GM18907 (cell line): Measurements from ENCODE around the gene ZNF445.
A peak's percentile ranks its signal among the peaks of the same experiment; 100 is the strongest.
"Not testable (repeated sequence)": the region's sequence is repeated elsewhere in the genome, so short reads cannot be mapped to it uniquely, and the experiment has no call there.

ENCODE experiments used
- ATAC-seq: cut with Tn5 transposase; IDR thresholded peaks from one replicate; pipeline ENCODE4 v1.9.1; 2021; ENCODE audit warnings: mild to moderate bottlenecking, moderate library complexity; ENCODE audit not compliant: unreplicated experiment

The ZNF445 gene

DNA sequence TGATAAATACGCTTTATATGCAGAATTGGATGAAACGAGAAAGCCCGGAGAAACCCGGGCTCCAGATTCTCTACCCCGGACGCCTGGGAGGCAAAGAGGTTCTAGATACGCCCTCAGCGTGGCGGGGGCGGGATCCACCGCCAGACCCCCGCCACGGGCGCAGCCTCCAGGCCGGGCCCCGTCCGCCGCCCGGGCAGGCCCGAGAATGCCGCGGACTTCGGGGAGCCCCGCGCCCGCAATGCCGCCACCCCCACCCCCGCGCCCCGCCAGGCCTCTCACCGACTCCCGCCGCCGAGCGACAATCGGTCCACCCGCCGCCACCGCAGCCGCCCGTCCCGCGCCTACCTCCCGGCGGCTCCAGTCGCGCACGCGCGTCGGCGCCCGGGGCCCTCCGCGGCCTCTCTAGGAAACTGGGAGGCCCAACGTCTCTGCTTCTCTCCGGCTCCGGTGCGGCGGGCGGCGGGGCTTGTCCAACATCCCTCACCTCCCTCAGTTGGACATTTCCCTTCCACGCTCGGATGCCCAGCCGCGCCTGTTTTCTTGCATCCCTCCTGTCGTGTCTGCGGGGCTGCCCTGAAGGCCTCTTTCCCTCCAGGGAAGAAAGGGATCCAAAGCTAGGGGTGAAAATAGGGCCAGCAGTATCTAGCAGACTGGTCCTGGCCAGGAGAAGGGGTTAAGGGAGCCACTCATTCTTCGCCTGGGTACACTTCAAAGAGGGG is at the start of gene ZNF445:
Gene ZNF445 (minus strand): TSS at position 359 of the 719 bp plus-strand sequence. CDS start 22,121 bp downstream, outside the sequence.
- peak; percentile 87 for ATAC-seq

DNA sequence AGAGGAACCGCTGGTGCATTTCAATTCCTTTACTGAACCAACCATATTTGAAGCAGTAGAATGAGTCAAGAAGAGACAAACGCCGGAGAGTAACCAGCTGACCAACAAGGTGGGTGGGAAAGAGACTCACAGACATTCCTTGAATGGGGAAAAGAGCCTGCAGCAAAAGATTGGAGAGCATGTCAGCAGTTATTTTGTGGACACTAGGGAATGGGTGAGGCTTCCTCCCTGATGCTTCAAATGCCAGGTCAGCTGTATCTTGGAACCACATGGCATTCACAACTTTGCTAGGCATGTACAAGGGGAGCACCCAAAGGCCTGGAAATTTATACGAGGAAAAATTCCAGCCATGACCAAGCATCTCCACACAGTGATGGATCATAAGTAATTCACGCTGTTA is 47.6 kb upstream of the ZNF445 start:
- no peak for ATAC-seq

DNA sequence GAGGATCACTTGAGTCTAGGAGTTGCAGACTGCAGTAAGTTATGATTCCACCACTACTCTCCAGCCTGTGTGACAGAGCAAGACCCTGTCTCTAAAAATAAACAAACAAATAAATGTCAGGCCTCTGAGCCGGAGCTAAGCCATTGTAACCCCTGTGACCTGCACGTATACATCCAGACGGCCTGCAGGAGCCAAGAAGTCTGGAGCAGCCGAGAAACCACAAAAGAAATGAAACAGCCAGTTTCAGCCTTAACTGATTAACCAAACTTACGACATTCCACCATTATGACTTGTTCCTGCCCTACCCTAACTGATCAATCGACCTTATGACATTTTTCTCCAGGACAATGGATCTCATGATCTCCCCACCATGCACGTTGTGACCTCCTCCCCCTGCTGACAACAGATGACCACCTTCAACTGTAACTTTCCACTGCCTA is 45.0 kb upstream of the ZNF445 start:
- no peak for ATAC-seq

DNA sequence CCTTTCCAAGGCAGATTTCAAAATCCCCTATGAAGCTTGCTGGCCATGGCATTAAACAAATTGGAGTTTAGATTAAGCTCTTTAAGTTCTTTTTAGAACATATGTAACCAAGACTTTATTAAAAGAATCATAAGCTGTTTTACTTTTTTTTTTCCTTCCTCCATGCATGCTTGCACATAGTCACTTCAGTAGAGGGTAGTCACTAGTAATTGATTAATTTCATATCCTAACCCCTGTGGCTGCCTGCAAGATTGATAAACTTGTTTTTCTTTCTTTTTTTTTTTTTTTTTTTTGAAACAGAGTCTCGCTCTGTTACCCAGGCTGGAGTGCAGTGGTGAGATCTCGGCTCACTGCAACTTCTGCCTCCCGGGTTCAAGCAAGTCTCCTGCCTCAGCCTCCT is 44.3 kb upstream of the ZNF445 start:
- ATAC-seq = no peak

DNA sequence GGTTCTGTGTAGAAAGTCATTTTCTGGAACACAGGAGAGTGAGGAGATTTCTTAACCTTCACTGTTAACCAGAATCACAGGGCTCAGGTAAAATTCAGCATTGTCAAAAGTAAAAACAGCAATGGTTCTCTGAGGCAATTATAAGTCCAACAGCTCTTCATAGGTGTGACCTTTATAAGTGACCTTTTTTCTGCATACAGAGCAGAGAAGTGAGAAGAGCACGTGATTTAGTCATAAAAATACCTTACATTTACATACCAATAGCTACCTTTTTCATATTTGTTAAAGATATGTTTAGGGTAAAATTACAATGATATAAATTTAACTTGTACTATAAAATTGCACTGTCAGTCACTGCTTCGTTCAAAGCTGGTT is 41.3 kb upstream of the ZNF445 start:
- ATAC-seq = no peak

DNA sequence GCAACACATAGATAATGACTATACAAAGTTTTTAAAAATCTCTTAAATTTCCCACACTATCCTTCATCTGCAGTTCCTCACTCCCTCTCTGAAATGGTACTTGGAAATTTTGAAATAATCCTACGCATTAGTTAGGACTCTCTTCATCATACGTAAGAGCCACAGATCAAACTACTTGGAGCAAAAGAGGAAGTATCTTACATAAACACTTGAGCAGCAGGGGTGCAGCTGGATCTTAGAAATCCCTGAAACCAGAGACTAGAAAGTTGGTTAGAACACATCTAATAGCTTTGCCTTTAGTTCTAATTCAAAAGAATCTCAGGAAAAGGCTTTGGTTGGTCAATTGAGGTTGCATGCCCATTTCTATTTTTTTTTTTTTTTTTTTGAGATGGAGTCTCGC is 38.8 kb upstream of the ZNF445 start:
- no peak for ATAC-seq

DNA sequence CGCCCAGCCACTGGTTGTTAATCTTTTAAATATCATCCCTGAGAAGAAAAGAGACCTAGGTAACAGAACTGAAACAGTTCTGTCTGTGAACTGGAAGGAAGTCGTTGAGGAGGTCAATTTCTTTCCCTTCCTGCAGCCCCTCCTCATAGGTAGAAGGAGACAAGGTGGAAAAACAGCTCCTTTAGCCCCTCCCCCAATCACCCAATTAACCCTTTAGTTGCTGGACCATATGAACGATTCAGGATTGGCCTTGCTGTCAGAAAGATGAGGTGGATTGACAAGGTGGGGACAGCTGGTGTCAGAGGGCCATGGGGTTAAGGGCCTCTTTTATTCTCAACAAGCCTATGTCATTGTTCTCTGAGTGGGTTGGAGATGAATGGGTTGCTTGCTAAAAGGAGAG is 36.0 kb upstream of the ZNF445 start:
- no peak for ATAC-seq

DNA sequence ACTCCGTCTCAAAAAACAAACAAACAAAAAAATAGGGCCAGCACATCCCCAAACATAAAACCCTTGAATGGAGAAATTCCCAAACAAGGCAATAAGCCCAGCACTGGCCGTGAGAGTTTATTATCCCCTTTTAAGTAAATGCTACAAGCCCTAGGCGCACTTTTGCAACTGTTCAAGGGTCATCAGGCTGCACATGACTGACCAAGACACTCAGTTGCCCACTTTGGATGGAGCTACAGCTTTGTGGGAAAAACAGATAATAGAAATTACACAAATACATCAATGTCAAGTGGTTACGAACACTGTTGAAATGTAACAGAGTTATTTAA is 33.7 kb upstream of the ZNF445 start:
- no peak for ATAC-seq

DNA sequence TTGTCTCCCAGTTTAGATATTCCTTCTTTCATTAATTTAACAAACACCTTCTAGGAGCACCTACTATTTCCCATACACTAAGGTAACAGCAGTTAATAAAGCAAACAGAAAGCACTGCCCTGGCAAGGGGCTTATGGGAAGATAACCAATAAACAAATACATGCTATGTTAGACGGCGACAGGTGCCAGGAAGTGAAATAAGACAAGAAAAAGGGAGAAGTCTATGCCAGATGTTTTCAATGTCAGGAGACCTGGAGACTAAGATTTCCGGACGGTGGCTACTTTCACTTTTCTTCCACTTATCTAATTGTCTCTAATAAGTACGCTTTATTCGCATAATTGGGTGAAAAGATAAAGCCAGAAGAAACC is 32.5 kb upstream of the ZNF445 start:
- ATAC-seq = peak; percentile 53

DNA sequence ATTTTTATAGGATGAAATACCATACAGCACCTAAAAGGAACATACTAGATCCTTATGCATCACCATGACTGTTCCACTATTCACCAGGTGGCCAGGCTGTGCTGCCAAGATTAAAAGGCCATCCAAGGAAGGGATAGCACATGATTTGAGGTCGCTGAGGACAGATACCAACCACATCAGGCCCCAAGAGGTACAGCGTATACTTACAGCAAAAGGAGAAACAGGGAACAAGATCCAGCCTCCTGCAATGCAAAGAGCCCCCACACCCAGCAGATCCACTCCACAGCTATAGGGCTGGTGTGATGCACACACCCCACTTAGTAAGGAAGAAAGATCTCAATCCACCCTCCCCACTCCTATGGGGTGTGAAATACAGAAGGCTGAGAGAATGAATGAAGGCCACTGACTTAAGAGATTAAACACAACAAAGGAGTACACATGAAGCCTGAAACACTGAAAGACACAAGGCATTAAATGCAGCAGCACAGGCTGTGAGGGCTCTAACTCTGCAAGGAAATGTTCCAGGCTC is 32.0 kb upstream of the ZNF445 start:
- ATAC-seq = peak; percentile 13

DNA sequence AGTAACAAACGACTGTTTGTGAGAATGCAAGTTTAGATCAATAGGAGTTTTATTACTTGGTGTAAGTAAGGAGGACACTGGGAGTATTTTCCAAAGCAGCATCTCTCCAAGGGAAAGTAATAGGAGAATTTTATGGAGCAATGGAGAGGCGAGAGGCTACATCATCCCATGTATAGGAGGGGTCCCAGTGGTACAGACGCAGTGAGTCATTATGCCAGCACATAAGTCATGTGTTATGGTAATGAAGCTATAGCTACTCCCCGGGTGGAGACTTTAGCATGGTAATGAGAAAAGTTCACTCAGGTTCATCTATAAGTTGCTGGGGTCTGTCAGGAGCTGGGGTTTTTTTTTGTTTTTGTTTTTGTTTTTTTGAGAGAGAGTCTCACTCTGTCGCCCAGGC is 29.5 kb upstream of the ZNF445 start:
- ATAC-seq = no peak

DNA sequence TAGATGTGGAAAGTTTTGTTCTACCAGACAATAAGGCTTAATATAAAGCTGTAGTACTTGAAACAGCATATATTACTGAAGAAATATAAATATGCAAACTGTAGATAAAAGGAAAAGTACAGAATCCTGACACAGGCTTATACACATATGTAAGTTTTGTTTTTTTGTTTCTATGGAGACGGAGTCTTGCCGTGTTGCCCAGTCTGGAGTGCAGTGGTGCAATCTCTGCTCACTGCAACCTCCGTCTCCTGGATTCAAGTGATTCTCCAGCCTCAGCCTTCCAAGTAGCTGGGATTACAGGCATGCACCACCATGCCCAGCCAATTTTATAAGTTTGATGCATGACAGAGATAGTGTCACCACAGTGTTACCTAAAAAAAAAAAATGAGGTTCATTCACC is 29.1 kb upstream of the ZNF445 start:
- ATAC-seq = no peak

DNA sequence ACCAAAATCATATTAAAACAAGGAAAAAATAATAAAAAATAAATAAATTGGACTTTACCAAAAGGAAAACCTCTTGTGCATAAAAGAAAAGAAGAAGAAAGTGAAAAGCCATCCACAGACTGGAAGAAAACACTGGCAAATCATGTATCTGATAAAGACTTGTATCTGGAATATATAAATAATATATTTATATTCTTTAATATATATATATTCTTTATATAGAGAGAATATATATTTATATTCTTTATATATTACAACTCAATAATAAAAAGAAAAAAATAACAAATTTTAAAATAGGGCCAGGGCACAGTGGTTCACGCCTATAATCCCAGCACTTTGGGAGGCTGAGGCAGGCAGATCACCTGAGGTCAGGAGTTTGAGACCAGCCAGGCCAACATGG is 27.1 kb upstream of the ZNF445 start:
- ATAC-seq = no peak

DNA sequence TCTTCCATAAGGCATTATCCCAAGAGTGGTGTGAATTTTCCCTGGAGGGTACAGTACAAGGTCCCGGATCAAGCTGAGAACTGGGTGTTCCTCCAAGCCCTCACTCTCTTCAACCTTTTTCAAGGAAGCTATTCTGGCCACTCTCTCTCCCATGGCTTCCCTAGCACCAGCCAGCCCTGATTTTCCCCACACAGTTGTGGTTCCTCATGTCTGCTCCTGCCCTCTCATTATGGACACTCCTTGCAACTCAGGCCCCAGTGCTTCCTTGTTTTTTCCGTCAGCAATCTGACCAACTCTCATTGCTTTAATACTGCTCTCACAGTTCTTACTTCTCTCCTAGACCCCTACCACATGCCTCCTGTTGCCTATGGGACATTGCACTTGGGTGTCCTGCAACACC is 25.7 kb upstream of the ZNF445 start:
- not testable (repeated sequence) for ATAC-seq

DNA sequence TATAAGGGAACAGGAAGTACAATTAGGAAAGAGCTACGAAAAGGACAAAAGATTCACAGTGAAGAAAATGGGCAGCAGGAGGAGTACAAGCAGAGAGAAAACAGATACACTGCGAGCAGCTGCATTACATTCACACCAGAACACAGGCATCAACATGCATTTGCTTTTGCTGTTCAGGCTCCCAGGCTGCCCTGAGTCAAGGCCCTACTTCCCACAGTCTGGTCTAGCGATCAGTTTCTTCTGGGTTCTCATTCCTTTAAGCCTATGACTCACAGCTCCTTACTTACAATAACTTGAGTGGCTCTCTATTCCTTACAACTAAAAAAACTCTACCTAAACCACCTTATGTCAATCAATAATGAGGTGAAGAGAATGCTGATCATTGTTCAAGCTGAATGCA is 24.5 kb upstream of the ZNF445 start:
- ATAC-seq = no peak

DNA sequence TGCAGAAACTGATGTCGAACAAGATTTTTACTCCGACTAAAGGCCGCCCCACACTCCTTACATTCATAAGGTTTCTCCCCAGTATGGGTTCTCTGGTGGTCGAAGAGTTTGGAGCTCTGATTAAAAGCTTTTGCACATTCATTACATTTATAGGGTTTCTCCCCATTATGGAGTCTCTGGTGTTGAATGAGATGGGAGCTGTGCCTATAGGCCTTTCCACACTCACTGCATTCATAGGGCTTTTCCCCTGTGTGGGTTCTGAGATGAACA is 22.4 kb upstream of the ZNF445 start:
- ATAC-seq = not testable (repeated sequence)

DNA sequence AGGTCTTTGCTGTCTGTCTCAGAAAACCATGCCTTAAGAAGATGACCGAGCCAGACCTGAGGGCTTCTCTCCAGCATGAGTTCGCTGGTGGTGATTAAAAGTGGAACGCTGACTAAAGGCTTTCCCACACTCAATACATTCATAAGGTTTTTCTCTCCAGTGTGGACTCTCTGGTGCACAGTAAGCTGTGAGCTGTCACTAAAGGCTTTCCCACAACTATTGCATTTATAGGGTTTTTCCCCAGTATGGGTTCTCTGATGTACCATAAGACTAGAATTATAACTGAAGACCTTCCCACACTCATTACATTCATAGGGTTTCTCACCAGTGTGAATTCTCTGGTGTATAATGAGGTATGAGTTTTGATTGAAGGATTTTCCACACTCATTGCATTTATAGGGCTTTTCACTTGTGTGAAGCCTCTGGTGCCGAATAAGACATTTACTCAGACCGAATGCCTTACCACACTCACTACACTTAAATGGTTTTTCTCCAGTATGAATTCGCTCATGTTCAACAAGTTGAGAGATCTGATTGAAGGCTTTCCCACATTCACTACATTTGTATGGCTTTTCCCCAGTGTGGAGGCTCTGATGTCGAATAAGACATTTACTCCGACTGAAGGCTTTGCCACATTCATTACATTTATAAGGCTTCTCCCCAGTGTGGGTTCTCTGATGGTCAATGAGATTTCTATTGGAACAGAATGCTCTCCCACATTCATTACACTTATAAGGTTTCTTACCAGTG is 21.9 kb upstream of the ZNF445 start:
- ATAC-seq = no peak

DNA sequence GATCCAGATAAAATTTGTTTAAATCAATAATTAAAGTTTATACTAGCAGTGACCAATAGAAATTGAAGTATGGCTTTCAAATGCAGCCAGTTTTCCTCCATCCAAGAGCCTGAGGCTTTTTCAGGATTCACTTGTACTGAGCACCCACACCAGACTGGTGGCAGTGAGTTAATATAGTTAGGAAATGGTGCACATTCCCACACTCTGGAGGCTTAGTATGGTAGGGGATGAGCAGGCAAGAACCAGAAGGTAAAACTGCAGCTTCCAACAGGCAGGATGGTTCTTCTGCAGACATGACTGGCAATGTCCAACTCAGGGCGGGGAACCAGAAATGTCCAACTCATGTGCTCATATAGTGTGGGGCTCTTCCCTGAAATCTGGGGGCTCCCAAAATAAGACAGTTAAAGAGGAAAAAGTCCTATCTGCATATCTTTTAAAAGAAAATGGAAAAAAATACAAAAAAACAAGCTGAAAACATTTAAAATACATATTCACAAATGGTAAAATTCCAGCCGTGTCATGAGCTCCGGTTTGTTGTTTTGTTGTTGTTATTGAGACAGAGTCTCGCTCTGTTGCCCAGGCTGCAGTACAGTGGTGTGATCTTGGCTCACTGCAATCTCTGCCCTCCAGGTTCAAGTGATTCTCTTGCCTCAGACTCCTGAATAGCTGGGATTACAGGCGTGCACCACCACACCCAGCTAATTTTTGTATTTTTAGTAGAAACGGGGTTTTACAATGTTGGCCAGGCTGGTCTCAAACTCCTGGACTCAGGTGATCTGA is 18.4 kb upstream of the ZNF445 start:
- ATAC-seq = no peak

DNA sequence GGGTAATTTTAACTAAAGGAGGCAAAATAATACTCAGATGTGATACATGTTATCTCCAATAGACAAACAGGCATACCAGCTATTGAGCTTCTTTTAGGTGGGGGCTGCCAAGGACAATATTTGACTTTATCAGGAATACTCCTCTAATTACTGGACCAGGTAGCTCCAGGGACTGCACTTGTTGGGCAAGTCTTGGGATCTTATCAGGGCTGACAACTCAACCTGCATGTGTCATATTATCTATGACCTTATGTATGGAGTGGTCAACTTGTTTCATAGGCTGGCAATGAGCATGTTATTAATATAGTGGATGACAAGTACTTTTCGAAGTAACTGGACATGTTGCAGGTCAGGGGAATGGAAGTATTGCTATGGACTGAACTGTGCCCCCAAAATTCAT is 15.0 kb upstream of the ZNF445 start:
- no peak for ATAC-seq

DNA sequence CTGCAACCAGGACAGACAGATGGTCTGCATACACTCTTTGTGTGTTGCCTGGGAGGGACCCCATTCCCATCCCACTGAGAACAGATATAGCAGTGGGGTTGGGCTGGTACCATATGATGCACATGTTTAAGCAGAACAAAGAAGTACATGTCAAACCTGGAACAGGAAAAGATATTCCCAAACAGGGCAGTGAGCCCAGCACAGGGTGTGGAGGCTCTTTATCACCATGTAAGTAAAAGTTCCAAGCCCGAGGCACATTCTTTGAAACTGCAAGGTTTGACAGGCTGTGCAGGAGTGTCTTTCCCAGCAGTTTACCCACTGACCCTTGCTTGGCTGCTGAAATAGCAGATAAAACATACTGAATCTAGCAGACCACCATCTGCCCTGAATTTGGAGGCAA is 5.3 kb upstream of the ZNF445 start:
- ATAC-seq = no peak

DNA sequence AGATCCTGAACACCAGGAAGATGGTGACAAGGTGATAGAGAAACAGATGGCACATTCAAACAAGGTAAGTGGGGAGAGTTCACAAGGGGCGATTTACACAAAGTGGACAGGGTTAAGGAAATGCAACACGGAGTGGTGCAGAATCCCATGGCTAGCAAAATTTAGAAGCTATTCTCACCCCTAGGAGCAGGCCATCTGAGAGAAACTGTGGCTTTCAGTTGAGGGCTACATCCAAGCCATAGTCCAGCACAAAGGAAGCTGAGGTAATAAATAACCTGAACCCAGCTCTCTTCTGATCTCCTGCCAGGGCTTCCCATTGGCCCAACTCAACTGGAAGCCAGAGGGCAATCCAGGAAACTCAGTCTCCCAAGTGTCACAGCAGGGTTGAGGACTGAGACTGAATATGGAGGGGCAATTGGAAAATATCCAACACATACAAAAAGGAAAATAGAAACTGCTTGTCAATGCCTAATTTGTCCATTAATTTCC is 1.2 kb upstream of the ZNF445 start:
- no peak for ATAC-seq

DNA sequence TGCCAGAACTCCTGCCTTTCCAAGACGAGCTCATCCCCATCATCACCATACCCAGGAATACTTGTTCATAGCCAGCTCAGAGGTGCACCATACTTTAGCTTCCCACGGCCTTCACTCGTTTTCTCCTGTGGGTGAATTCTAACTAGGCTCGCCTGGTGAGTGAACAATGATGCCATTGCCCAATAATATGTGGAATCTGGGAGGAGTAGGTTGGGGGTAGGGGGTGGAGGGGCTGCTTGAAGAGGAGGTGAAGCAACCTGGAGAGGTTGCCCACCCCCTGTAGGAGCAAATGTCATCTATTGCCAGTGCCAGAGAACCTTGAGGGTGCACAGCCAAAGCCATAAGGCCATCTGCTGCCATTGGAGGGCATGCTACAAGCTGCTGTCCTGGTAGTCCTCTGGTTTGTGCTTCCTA is 592 bp upstream of the ZNF445 start:
- ATAC-seq = no peak
